ENCODE results near the gene TMEM139.
"Not testable (repeated sequence)": the region's sequence is repeated elsewhere in the genome, so short reads cannot be mapped to it uniquely, and the experiment has no call there.

TMEM139 gene

DNA sequence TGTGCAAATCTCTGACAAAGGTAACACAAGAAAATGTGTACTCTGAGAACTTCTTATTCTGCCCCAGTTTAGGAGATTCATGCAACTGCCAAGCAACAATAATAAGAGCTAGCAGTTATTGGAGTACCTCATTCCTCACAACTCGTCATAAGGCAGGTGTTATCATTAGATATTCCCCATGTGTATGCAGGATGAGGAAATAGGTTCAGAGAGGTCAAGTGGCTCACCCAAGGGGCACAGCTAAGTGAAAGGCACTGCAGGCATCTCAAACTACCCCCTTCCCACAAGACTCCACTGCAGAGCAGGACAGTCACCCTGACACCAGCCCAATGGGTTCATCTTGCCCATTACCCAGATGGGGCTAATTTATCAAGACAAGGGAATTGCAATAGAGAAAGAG, 22.9 kb upstream of the TMEM139 start:
- Histone ChIP-seq H3K4me3 (ENCODE audit: low read length) (no peak overlapping the region), H3K36me3 (ENCODE audit: insufficient read depth, low read depth, low read length) (no peaks in the 10 kb centered on the region), H3K4me1 (ENCODE audit: insufficient read depth, low read length) (no peaks in the 10 kb centered on the region), H3K9ac (ENCODE audit: low read depth, low read length) (no peak overlapping the region), H3K9me3 (ENCODE audit: insufficient read depth, low read depth, low read length) (no peaks in the 10 kb centered on the region), H3K27me3 (ENCODE audit: insufficient read depth, low read length) (no peaks in the 10 kb centered on the region; the same call in 1 of the 2 replicates), H3K27ac (ENCODE audit: low read length) (no peak overlapping the region)

GRCh38 chr7:143263266-143264195, 21.2 kb upstream of the TMEM139 start, which contains the start of gene GSTK1:
Gene GSTK1, plus strand, starts transcription at chr7:143263441. Its CDS starts 73 bp downstream, at chr7:143263514.
- peak within 1 kb of the TSS; percentile 80 for H3K9ac ChIP-seq (ENCODE audit: low read depth, low read length)
- H3K27me3 ChIP-seq (ENCODE audit: insufficient read depth, low read length) = no peaks in the 10 kb centered on the region; the same call in 1 of the 2 replicates
- peaks cover 7% of the 10 kb centered on the region; the same call in 1 of the 2 replicates for H3K36me3 ChIP-seq (ENCODE audit: insufficient read depth, low read depth, low read length)
- no peaks in the 10 kb centered on the region for H3K4me1 ChIP-seq (ENCODE audit: insufficient read depth, low read length)
- H3K27ac ChIP-seq (ENCODE audit: low read length) = no peak within 1 kb of the TSS
- H3K4me3 ChIP-seq (ENCODE audit: low read length) = peak within 1 kb of the TSS; percentile 84
- no peaks in the 10 kb centered on the region for H3K9me3 ChIP-seq (ENCODE audit: insufficient read depth, low read depth, low read length)

DNA sequence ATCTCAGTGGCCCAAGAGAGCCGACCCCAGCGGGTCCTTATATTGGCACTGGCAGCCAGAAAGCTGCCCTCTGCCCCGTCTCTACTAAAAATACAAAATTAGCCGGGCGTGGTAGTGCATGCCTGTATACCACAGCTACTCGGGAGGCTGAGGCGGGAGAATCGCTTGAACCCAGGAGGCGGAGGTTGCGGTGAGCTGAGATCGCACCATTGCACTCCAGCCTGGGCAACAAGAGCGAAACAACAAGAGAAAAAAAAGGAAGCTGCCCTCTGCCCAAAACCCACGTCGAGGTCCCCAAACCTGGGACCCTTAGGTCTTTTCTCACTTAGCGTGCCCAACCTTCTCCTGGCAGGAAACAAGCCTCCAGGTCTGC, 20.6 kb upstream of the TMEM139 start:
- H3K4me1 ChIP-seq (ENCODE audit: insufficient read depth, low read length); H3K27me3 ChIP-seq (ENCODE audit: insufficient read depth, low read length); H3K27ac ChIP-seq (ENCODE audit: low read length); H3K9ac ChIP-seq (ENCODE audit: low read depth, low read length); H3K9me3 ChIP-seq (ENCODE audit: insufficient read depth, low read depth, low read length): not testable (repeated sequence)
- Histone ChIP-seq H3K36me3 (ENCODE audit: insufficient read depth, low read depth, low read length) (peaks cover 10% of the 10 kb centered on the region; the same call in 1 of the 2 replicates), H3K4me3 (ENCODE audit: low read length) (peak overlapping the region; percentile 84)

GRCh38 chr7:143265017-143265693, 19.6 kb upstream of the TMEM139 start:
- Histone ChIP-seq H3K27ac (ENCODE audit: low read length) (no peak overlapping the region), H3K4me1 (ENCODE audit: insufficient read depth, low read length) (no peaks in the 10 kb centered on the region), H3K9ac (ENCODE audit: low read depth, low read length) (no peak overlapping the region), H3K4me3 (ENCODE audit: low read length) (no peak overlapping the region), H3K27me3 (ENCODE audit: insufficient read depth, low read length) (no peaks in the 10 kb centered on the region; the same call in 1 of the 2 replicates), H3K36me3 (ENCODE audit: insufficient read depth, low read depth, low read length) (peaks cover 10% of the 10 kb centered on the region; the same call in 1 of the 2 replicates), H3K9me3 (ENCODE audit: insufficient read depth, low read depth, low read length) (no peaks in the 10 kb centered on the region)

- peaks cover 10% of the 10 kb centered on the region; the same call in 1 of the 2 replicates for H3K36me3 ChIP-seq (ENCODE audit: insufficient read depth, low read depth, low read length)
- no peaks in the 10 kb centered on the region for H3K9me3 ChIP-seq (ENCODE audit: insufficient read depth, low read depth, low read length)
- H3K4me3 ChIP-seq (ENCODE audit: low read length) = no peak overlapping the region
- no peak overlapping the region for H3K9ac ChIP-seq (ENCODE audit: low read depth, low read length)
- no peak overlapping the region for H3K27ac ChIP-seq (ENCODE audit: low read length)
- H3K4me1 ChIP-seq (ENCODE audit: insufficient read depth, low read length) = no peaks in the 10 kb centered on the region
- H3K27me3 ChIP-seq (ENCODE audit: insufficient read depth, low read length) = no peaks in the 10 kb centered on the region; the same call in 1 of the 2 replicates
Measured at GRCh38 chr7:143269251-143269650, 15.5 kb upstream of the TMEM139 start.

DNA sequence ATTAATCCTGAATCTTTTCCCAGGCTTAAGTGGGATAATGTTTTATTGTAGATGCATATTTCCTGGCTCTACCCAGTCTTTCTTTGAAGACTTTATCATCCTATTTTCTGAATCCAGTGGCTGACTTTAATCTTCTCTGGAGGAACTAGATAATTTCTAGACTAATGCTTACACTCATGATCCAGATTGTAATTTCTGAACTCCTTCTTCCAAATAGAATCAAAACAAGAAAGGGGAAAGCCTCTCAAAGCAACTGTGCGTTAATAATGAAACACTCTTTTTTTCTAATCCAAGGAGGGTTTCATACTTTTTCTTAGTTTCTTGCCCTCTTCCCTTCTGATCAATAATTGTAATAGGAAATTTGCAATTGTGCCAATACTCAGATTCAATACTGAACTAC, 13.5 kb upstream of the TMEM139 start:
- H3K9me3 ChIP-seq (ENCODE audit: insufficient read depth, low read depth, low read length) = no peaks in the 10 kb centered on the region
- no peaks in the 10 kb centered on the region for H3K4me1 ChIP-seq (ENCODE audit: insufficient read depth, low read length)
- H3K27me3 ChIP-seq (ENCODE audit: insufficient read depth, low read length) = no peaks in the 10 kb centered on the region
- no peak overlapping the region for H3K9ac ChIP-seq (ENCODE audit: low read depth, low read length)
- no peak overlapping the region for H3K27ac ChIP-seq (ENCODE audit: low read length)
- H3K4me3 ChIP-seq (ENCODE audit: low read length) = no peak overlapping the region
- peaks cover 10% of the 10 kb centered on the region; the same call in 1 of the 2 replicates for H3K36me3 ChIP-seq (ENCODE audit: insufficient read depth, low read depth, low read length)

DNA sequence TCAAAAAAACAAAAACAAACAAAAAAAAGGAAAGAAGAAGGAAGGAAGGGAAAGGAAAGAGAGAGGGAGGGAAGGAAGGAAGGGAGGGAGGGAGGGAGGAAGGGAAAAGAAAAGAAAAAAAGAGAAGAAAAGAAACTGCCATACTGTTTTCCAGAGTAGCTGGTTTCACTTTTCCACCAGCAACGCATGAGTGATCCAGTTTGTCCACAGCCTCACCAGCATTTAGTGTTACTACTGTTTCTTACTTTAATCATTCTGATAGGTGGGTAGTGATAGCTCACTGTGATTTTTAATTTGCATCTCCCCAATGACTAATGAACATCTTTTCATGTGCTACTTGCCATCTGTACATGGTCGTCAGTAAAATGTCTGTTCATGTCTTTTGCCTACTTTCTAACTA, 11.9 kb upstream of the TMEM139 start:
- Histone ChIP-seq H3K4me1 (ENCODE audit: insufficient read depth, low read length) (no peaks in the 10 kb centered on the region), H3K36me3 (ENCODE audit: insufficient read depth, low read depth, low read length) (peaks cover 5% of the 10 kb centered on the region; the same call in 1 of the 2 replicates), H3K9ac (ENCODE audit: low read depth, low read length) (no peak overlapping the region), H3K27me3 (ENCODE audit: insufficient read depth, low read length) (no peaks in the 10 kb centered on the region), H3K9me3 (ENCODE audit: insufficient read depth, low read depth, low read length) (no peaks in the 10 kb centered on the region), H3K27ac (ENCODE audit: low read length) (no peak overlapping the region), H3K4me3 (ENCODE audit: low read length) (no peak overlapping the region)

DNA sequence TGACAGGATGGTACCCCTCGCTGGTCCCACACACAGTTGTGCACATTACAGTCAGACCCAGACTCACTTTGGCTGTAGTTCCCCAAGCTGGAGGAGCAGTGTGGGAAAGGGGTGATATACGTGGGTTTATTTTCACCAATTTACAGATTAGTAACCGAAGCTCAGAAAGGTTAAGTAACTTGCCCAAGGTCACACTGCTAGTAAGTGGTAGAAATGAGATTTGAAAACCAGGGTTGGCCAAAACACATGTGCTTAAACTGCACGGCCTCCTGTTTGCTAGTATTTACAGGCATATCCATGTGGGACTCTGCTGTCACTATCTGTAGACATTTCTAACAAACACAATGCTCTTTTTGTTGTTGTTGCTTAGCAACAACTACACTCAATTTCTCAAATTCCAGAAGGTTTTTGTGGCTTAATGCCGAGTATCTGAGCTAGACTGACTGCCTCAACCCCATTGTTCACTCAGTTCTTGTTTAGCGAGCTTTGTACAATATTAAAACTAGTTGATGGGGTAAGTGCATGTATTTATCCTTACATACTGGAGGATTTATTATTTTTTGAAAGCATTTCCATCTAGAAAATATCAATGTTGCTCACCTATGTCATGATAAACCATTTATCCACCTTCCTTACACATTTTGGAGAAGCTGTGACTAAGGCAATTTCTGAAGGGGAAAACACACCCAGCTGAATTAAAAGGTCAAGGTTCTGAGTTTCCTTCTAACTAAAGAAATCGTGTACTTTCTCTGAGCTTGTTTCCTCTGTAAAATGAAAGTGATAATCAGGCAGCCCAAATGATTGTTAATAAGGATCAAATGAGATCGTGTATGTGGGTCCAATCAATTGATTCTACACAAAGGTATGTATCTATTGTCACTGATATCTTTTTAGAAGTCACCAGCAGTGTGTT, 5.3 kb upstream of the TMEM139 start:
- Histone ChIP-seq H3K9me3 (ENCODE audit: insufficient read depth, low read depth, low read length) (no peaks in the 10 kb centered on the region), H3K9ac (ENCODE audit: low read depth, low read length) (no peak overlapping the region), H3K4me1 (ENCODE audit: insufficient read depth, low read length) (peaks cover 5% of the 10 kb centered on the region; the same call in 1 of the 2 replicates), H3K27ac (ENCODE audit: low read length) (no peak overlapping the region), H3K27me3 (ENCODE audit: insufficient read depth, low read length) (peaks cover 5% of the 10 kb centered on the region; the same call in 1 of the 2 replicates), H3K4me3 (ENCODE audit: low read length) (no peak overlapping the region), H3K36me3 (ENCODE audit: insufficient read depth, low read depth, low read length) (no peaks in the 10 kb centered on the region)

GRCh38 chr7:143280160-143280559, 4.6 kb upstream of the TMEM139 start:
- Histone ChIP-seq H3K36me3 (ENCODE audit: insufficient read depth, low read depth, low read length) (no peaks in the 10 kb centered on the region), H3K27me3 (ENCODE audit: insufficient read depth, low read length) (peaks cover 8% of the 10 kb centered on the region; the same call in 1 of the 2 replicates), H3K9me3 (ENCODE audit: insufficient read depth, low read depth, low read length) (no peaks in the 10 kb centered on the region), H3K4me1 (ENCODE audit: insufficient read depth, low read length) (peaks cover 8% of the 10 kb centered on the region), H3K9ac (ENCODE audit: low read depth, low read length) (no peak overlapping the region), H3K27ac (ENCODE audit: low read length) (no peak overlapping the region), H3K4me3 (ENCODE audit: low read length) (no peak overlapping the region)

DNA sequence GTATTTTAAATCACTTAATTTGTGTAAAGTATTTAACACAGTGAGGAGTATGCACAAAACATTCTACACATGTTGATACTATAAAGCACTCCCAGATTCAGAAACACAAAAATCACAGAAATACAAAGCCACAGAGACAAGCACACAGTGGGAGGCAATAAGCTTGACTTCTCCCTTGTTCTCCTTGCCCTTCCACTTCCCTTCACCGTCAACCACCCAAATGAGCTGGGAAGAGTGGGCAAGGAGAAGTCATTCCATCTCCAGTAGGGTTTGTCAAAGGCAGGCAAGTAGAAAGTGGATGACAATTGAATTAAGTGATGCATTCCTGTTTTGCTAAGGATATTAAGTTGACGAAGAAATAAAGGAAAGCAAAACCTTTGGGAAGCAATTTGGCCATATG, 4.2 kb upstream of the TMEM139 start:
- Histone ChIP-seq H3K4me1 (ENCODE audit: insufficient read depth, low read length) (peaks cover 10% of the 10 kb centered on the region), H3K9me3 (ENCODE audit: insufficient read depth, low read depth, low read length) (no peaks in the 10 kb centered on the region), H3K36me3 (ENCODE audit: insufficient read depth, low read depth, low read length) (no peaks in the 10 kb centered on the region), H3K4me3 (ENCODE audit: low read length) (no peak overlapping the region), H3K27ac (ENCODE audit: low read length) (no peak overlapping the region), H3K27me3 (ENCODE audit: insufficient read depth, low read length) (peaks cover 12% of the 10 kb centered on the region), H3K9ac (ENCODE audit: low read depth, low read length) (no peak overlapping the region)

- no peaks in the 10 kb centered on the region for H3K36me3 ChIP-seq (ENCODE audit: insufficient read depth, low read depth, low read length)
- no peaks in the 10 kb centered on the region for H3K9me3 ChIP-seq (ENCODE audit: insufficient read depth, low read depth, low read length)
- H3K27me3 ChIP-seq (ENCODE audit: insufficient read depth, low read length) = peaks cover 22% of the 10 kb centered on the region
- H3K9ac ChIP-seq (ENCODE audit: low read depth, low read length) = no peak overlapping the region
- no peak overlapping the region for H3K4me3 ChIP-seq (ENCODE audit: low read length)
- no peak overlapping the region for H3K27ac ChIP-seq (ENCODE audit: low read length)
- peaks cover 10% of the 10 kb centered on the region for H3K4me1 ChIP-seq (ENCODE audit: insufficient read depth, low read length)
Measured at GRCh38 chr7:143281529-143281928, 3.2 kb upstream of the TMEM139 start.
